CD4-positive, alpha-beta T cell (primary cell): Measurements from ENCODE around the gene PTH1R. TPM values are rescaled to one million over a fixed set of nuclear protein-coding genes. Genes with fewer than 3 reads are reported as not detected.
A peak's percentile ranks its signal among the peaks of the same experiment; 100 is the strongest.

ENCODE experiments used
- ATAC-seq: fragments of 200-7000 bp; cut with Tn5 transposase; one replicate; pipeline ENCODE4 v1.10.0; 2022; ENCODE audit warnings: mild to moderate bottlenecking; ENCODE audit not compliant: poor library complexity
- CTCF ChIA-PET: fragments of 350-600 bp; sonication (Branson Sonifier 250); formaldehyde crosslinking; loops from one replicate; lab custom pipeline; 2021; ENCODE audit warnings: antibody characterized with exemption, inconsistent platforms; lab: Charles Lee
- POLR2A ChIA-PET: fragments of 350-600 bp; sonication (Branson Sonifier 250); formaldehyde crosslinking; loops from one replicate; lab custom pipeline; 2021; ENCODE audit warnings: antibody characterized with exemption, inconsistent platforms; lab: Charles Lee
- DNase-seq, 14 experiments: peaks; one replicate each; pipeline ENCODE4 v3.0.0-alpha.2; 2013 to 2020; ENCODE audit warnings: mixed read lengths in 2 of 14
- H3K27ac ChIP-seq, 2 donors: one replicate each; pipeline versions ENCODE4 v1.5.1 to v1.7.0; 2013; ENCODE audit warnings: low read length in 2 of 2, low read depth in 1 of 2, mild to moderate bottlenecking in 1 of 2
- H3K27me3 ChIP-seq, 2 experiments: 1 replicate in 1 of 2; 2 replicates in 1 of 2; pipeline versions ENCODE4 v1.6.1 to v1.7.0; 2013; ENCODE audit warnings: low read length in 2 of 2, control low read depth in 1 of 2, mild to moderate bottlenecking in 1 of 2, moderate library complexity in 1 of 2; ENCODE audit not compliant: insufficient read depth in 2 of 2, control insufficient read depth in 1 of 2
- H3K36me3 ChIP-seq: one replicate; pipeline ENCODE4 v1.6.1; 2013; ENCODE audit warnings: low read length, control low read depth; ENCODE audit not compliant: insufficient read depth
- H3K4me1 ChIP-seq: one replicate; pipeline ENCODE4 v1.6.1; 2013; ENCODE audit warnings: low read length, control low read depth; ENCODE audit not compliant: insufficient read depth
- H3K4me3 ChIP-seq: one replicate; pipeline ENCODE4 v1.5.1; 2013; ENCODE audit warnings: mild to moderate bottlenecking, low read length, moderate library complexity
- H3K9me3 ChIP-seq, 2 experiments: 1 replicate in 1 of 2; 2 replicates in 1 of 2; pipeline versions ENCODE4 v1.6.1 to v1.7.0; 2013; ENCODE audit warnings: low read length in 2 of 2, mild to moderate bottlenecking in 2 of 2, control low read depth in 1 of 2, moderate library complexity in 1 of 2; ENCODE audit not compliant: control insufficient read depth in 1 of 2, insufficient read depth in 1 of 2
- H3K27ac Mint-ChIP-seq: one replicate; pipeline ENCODE4 v1.8.0; 2020; ENCODE audit warnings: mixed read lengths
- H3K27me3 Mint-ChIP-seq: one replicate; pipeline ENCODE4 v1.8.0; 2021; ENCODE audit warnings: mixed read lengths
- H3K36me3 Mint-ChIP-seq: one replicate; pipeline ENCODE4 v1.8.0; 2021; ENCODE audit warnings: low read depth, mixed read lengths
- H3K4me1 Mint-ChIP-seq: one replicate; pipeline ENCODE4 v1.8.0; 2021; ENCODE audit warnings: low read depth, mixed read lengths
- H3K4me3 Mint-ChIP-seq: one replicate; pipeline ENCODE4 v1.8.0; 2020; ENCODE audit warnings: mild to moderate bottlenecking, mixed read lengths
- H3K9me3 Mint-ChIP-seq: one replicate; pipeline ENCODE4 v1.8.0; 2020; ENCODE audit warnings: mixed read lengths
- intact Hi-C, 2 experiments: fragments of 100-400 bp; cut with DNase I in 1 of 2; cut with micrococcal nuclease in 1 of 2; formaldehyde crosslinking; loops; one replicate each; pipeline versions ENCODE4 v1.15.1 to v1.9.0; 2023 to 2025; cut with DNase I, micrococcal nuclease
- total RNA-seq, 174 experiments: library from RNA in 2 of 174; stranded (reverse) in 2 of 174; gene quantifications; one replicate each; pipeline ENCODE4 v1.2.3 and lab custom pipeline; 2021 to 2026
- TF ChIP-seq, protein P1 (sequence below): fragments of 200-600 bp; IDR thresholded peaks from one replicate; pipeline ENCODE4 v1.8.0; 2022; ENCODE audit warnings: antibody characterized with exemption, mild to moderate bottlenecking

The PTH1R gene
- total RNA-seq, 2 experiments from 2014 or later, result not detected

DNA sequence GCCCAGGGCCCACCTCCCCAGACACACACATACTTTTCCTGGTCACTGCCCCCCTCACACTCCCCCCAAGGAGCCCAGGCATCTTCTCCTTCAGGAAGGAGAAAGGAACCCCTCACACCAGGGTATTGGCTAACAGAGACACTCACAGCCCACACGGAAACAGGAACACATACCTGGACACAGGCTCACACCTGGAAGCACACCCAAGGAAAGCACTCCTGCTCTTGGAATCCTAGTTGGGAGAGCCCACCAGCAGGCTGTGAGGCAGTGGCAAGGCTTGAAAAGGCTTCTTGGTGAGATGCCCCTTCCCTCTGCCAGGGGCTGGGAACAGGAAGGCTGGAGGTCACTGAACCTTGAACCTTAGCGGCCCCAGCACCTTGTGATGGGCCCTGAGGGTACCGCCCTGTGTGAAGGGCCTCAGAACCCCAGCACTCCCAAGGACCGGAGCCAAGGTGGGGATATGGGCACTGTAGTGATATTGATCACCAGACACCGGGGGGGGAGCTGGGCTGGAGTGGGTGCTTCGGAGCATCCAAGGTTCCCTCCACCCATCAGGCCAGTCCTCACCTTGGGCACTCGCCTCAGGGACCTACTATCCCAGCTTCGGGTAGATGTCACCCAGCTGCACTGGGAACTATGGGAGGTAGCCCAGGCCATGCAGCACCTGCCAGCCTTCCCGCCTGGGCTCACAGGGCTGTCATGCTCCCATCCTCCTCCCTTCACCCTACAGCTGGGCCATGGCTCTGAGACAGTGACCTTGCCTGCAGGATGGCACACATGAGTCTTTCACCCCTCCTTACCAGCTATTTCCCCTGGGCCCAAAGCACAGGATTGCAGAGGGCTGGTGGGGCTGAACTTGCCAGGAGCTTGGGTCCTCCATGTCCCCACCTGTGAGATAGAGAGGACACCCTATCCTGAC is 30.6 kb upstream of the PTH1R start:
- Mint-ChIP-seq H3K4me3 (peak overlapping the region; percentile 74), H3K27me3 (no peaks in the 10 kb centered on the region), H3K27ac (no peak overlapping the region), H3K4me1 (peaks cover 8% of the 10 kb centered on the region), H3K9me3 (no peaks in the 10 kb centered on the region), H3K36me3 (no peaks in the 10 kb centered on the region)
- ChIA-PET POLR2A (interaction anchor here (1.0 kb wide), 1 partner anchor 154 kb away, joined by 3 read pairs; the partner anchor contains the start of gene ALS2CL), CTCF (interaction anchor here (1.0 to 1.4 kb wide), 2 partner anchors 24 to 62 kb away, joined by 3 to 4 read pairs; no protein-coding TSS in a partner anchor)
- Histone ChIP-seq H3K4me3 (peak overlapping the region; percentile 70), H3K9me3 (no peaks in the 10 kb centered on the region), H3K36me3 (no peaks in the 10 kb centered on the region), H3K4me1 (peaks cover 21% of the 10 kb centered on the region), H3K27ac (no peak overlapping the region), H3K27me3 (no peaks in the 10 kb centered on the region)
- peak in 1 of 14 experiments; percentile 13 for DNase-seq
- intact Hi-C loops, result no loop called here
- TF ChIP-seq, protein P1, sequence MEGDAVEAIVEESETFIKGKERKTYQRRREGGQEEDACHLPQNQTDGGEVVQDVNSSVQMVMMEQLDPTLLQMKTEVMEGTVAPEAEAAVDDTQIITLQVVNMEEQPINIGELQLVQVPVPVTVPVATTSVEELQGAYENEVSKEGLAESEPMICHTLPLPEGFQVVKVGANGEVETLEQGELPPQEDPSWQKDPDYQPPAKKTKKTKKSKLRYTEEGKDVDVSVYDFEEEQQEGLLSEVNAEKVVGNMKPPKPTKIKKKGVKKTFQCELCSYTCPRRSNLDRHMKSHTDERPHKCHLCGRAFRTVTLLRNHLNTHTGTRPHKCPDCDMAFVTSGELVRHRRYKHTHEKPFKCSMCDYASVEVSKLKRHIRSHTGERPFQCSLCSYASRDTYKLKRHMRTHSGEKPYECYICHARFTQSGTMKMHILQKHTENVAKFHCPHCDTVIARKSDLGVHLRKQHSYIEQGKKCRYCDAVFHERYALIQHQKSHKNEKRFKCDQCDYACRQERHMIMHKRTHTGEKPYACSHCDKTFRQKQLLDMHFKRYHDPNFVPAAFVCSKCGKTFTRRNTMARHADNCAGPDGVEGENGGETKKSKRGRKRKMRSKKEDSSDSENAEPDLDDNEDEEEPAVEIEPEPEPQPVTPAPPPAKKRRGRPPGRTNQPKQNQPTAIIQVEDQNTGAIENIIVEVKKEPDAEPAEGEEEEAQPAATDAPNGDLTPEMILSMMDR, result no peak
- ATAC-seq, result no peak

DNA sequence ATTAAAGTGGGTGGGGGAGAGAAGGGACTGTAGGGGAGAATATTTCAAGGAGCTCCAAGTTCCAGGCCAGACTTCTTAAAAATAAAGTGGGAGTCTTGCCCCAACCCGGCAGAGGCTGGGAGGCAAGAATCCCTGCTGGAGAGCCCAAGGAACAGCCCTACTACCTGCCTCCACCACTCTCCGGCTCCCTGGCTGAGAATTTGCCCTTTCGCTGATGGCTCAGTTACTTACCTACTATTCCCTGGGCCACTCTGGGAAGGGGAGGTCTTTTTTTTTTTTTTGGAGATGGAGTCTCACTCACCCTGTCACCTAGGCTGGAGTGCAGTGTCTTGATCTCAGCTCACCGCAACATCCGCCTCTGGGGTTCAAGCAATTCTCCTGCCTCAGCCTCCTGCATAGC is 29.8 kb upstream of the PTH1R start:
- Histone ChIP-seq H3K36me3 (no peaks in the 10 kb centered on the region), H3K4me3 (no peak overlapping the region), H3K27ac (no peak overlapping the region), H3K9me3 (no peaks in the 10 kb centered on the region), H3K4me1 (peaks cover 21% of the 10 kb centered on the region), H3K27me3 (no peaks in the 10 kb centered on the region)
- Mint-ChIP-seq H3K27me3 (no peaks in the 10 kb centered on the region), H3K27ac (no peak overlapping the region), H3K36me3 (no peaks in the 10 kb centered on the region), H3K9me3 (no peaks in the 10 kb centered on the region), H3K4me3 (peak overlapping the region; percentile 30), H3K4me1 (peaks cover 8% of the 10 kb centered on the region)
- TF ChIP-seq, protein P1, result no peak
- ATAC-seq (no peak), DNase-seq (no peak)
- ChIA-PET POLR2A (no interaction called here), CTCF (no interaction called here)
- intact Hi-C loops, result no loop called here

DNA sequence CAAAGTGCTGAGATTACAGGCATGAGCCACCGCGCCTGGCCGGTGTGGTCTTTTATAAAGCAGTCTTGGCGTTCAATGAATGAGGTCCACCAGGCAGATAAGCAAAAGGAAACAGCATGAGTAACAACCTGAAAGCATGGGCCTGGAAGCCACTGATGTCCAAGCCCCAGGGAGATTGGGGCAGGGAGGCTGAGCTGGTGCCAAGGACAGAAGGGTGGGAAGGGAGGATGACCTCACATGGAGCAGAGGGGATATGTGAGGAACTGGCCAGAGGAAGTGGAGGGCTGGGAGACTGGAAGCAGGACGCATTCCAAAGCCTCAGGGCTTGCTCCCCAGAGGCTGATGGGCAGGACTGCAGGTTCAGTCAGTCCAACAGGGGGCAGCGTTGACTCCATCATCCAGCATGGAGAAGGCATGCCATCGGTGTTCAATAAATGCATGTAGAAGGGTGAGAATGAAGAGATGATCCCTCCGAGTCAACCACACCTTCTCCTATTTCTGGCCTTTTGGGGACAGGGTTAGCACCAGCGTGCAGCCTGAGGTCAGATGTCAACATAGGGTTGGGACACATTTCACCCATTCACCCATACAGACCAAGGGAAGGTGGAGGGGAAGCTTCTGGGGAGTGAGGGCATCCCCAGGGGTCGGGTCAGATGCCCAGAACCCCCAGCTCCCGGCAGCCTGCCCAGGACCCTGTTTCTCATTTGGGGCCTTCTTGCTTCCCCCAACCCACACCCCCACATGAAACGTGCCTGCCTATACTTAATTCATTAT is 29.1 kb upstream of the PTH1R start:
- H3K27me3 Mint-ChIP-seq, result no peaks in the 10 kb centered on the region
- ATAC-seq (no peak), DNase-seq (peak in 5 of 14 experiments; percentile 19 to 56 (median 43))
- H3K36me3 Mint-ChIP-seq, result no peaks in the 10 kb centered on the region
- H3K9me3 Mint-ChIP-seq, result no peaks in the 10 kb centered on the region
- H3K4me1 ChIP-seq, result peaks cover 21% of the 10 kb centered on the region
- H3K27me3 ChIP-seq, result no peaks in the 10 kb centered on the region
- TF ChIP-seq, protein P1, result no peak
- peaks cover 8% of the 10 kb centered on the region for H3K4me1 Mint-ChIP-seq
- ChIA-PET CTCF (no interaction called here), POLR2A (no interaction called here)
- H3K36me3 ChIP-seq, result no peaks in the 10 kb centered on the region
- H3K4me3 ChIP-seq, result no peak overlapping the region
- H3K4me3 Mint-ChIP-seq, result peak overlapping the region; percentile 27
- intact Hi-C loops, result no loop called here
- no peaks in the 10 kb centered on the region for H3K9me3 ChIP-seq
- H3K27ac Mint-ChIP-seq, result no peak overlapping the region
- H3K27ac ChIP-seq, result no peak overlapping the region
